ENCODE data around the gene APBA1. TPM values are rescaled to one million over a fixed set of nuclear protein-coding genes. Genes with fewer than 3 reads are reported as not detected.
A peak's percentile ranks its signal among the peaks of the same experiment; 100 is the strongest.

The APBA1 gene
- total and polyA plus RNA-seq, 2 of the 4 experiments (the other 2 are of a cell fraction), result 3.8 to 5.1 TPM

- H2BK120ac ChIP-seq (ENCODE audit: low read depth, low read length), result no peak overlapping the region
- no peak overlapping the region for H4K8ac ChIP-seq (ENCODE audit: low read depth in 2 of 2, low read length in 2 of 2)
- no peak overlapping the region for H3K56ac ChIP-seq (ENCODE audit: extremely low read depth, insufficient read depth, low read length)
- no TSS peak for BruUV-seq (replicated peaks)
- H3K9me1 ChIP-seq (ENCODE audit: insufficient read depth, low read length), result 0 out of 2 replicates have a peak, but pooled peaks cover 3% of the 10 kb centered on the region
- no CpG with 5 or more reads among the region's 1 CpG for WGBS, 2 experiments (ENCODE audit: extremely low coverage in 2 of 2, insufficient read length in 1 of 2)
- no peak overlapping the region for H3K27ac ChIP-seq (ENCODE audit: insufficient read depth, low read length)
- no peak overlapping the region for H3K18ac ChIP-seq (ENCODE audit: low read depth, low read length)
- no peaks in the 10 kb centered on the region for H4K20me1 ChIP-seq (ENCODE audit: insufficient read depth, low read length)
- TF ChIP-seq, protein P1, sequence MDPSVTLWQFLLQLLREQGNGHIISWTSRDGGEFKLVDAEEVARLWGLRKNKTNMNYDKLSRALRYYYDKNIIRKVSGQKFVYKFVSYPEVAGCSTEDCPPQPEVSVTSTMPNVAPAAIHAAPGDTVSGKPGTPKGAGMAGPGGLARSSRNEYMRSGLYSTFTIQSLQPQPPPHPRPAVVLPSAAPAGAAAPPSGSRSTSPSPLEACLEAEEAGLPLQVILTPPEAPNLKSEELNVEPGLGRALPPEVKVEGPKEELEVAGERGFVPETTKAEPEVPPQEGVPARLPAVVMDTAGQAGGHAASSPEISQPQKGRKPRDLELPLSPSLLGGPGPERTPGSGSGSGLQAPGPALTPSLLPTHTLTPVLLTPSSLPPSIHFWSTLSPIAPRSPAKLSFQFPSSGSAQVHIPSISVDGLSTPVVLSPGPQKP (IDR thresholded peaks at IDR 0.05; ENCODE audit: borderline replicate concordance, low read depth, low read length), result no peak
- TF ChIP-seq, protein P2, sequence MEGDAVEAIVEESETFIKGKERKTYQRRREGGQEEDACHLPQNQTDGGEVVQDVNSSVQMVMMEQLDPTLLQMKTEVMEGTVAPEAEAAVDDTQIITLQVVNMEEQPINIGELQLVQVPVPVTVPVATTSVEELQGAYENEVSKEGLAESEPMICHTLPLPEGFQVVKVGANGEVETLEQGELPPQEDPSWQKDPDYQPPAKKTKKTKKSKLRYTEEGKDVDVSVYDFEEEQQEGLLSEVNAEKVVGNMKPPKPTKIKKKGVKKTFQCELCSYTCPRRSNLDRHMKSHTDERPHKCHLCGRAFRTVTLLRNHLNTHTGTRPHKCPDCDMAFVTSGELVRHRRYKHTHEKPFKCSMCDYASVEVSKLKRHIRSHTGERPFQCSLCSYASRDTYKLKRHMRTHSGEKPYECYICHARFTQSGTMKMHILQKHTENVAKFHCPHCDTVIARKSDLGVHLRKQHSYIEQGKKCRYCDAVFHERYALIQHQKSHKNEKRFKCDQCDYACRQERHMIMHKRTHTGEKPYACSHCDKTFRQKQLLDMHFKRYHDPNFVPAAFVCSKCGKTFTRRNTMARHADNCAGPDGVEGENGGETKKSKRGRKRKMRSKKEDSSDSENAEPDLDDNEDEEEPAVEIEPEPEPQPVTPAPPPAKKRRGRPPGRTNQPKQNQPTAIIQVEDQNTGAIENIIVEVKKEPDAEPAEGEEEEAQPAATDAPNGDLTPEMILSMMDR (conservative IDR thresholded peaks at IDR 0.05; ENCODE audit: low read depth, low read length), result no peak
- TF ChIP-seq MXI1 (IDR thresholded peaks at IDR 0.05; ENCODE audit: borderline replicate concordance, low read depth, low read length) (no peak), CEBPB (IDR thresholded peaks at IDR 0.05; ENCODE audit: low read depth, low read length) (no peak), RFX5 (IDR thresholded peaks at IDR 0.05; ENCODE audit: low read depth, low read length) (no peak)
- H2BK15ac ChIP-seq (ENCODE audit: low read depth, low read length), result no peak overlapping the region
- H3K4me1 ChIP-seq (ENCODE audit: control insufficient read depth, insufficient read depth, low read length), result no peaks in the 10 kb centered on the region; the same call in 1 of the 2 replicates
- ATAC-seq (ENCODE audit: low read depth) (no peak), DNase-seq (peak; percentile 53)
- no peak overlapping the region for H2AFZ ChIP-seq (replicated peaks; ENCODE audit: low read length, poor library complexity)
- no peak overlapping the region for H3K4me2 ChIP-seq (ENCODE audit: low read depth, low read length)
- no peak overlapping the region for H4K5ac ChIP-seq (ENCODE audit: low read depth, low read length)
- no peak overlapping the region for H2BK5ac ChIP-seq (ENCODE audit: low read depth, low read length, poor library complexity, severe bottlenecking)
- H3K23ac ChIP-seq (ENCODE audit: low read depth, low read length), result no peak overlapping the region
- CTCF ChIA-PET, result interaction anchor here (0.8 kb wide), 1 partner anchor 12 kb away, joined by 3 read pairs; no protein-coding TSS in a partner anchor
- no peak overlapping the region for H2BK20ac ChIP-seq (ENCODE audit: low read depth, low read length)
- no peak overlapping the region for H3K9ac ChIP-seq (ENCODE audit: low read depth, low read length)
- H3K79me1 ChIP-seq (ENCODE audit: low read depth in 1 of 2, low read length in 2 of 2), result no peaks in the 10 kb centered on the region
- H3K4ac ChIP-seq (ENCODE audit: low read depth, low read length), result no peak overlapping the region
- intact Hi-C loops (cut with micrococcal nuclease), result no loop called here
- no peaks in the 10 kb centered on the region for H3K9me3 ChIP-seq (ENCODE audit: control insufficient read depth, insufficient read depth, low read length)
- no peak overlapping the region for H2AK9ac ChIP-seq (replicated peaks; ENCODE audit: low read depth, low read length, poor library complexity)
- no peak overlapping the region for H3K4me3 ChIP-seq (ENCODE audit: insufficient read depth, low read depth, low read length)
- POLR2A ChIA-PET (ENCODE audit: unreplicated experiment), result no interaction called here
- H3K27me3 ChIP-seq (ENCODE audit: control insufficient read depth, insufficient read depth, low read length), result no peaks in the 10 kb centered on the region
- no peak overlapping the region for H4K91ac ChIP-seq (ENCODE audit: insufficient read depth, low read depth, low read length)
- no peaks in the 10 kb centered on the region for H3K36me3 ChIP-seq (ENCODE audit: control insufficient read depth, insufficient read depth, low read length)
- in situ Hi-C loops (cut with MboI; ENCODE audit: low sequenced_read_pairs), result no loop called here
- dilution Hi-C loops (cut with HindIII; ENCODE audit: low sequenced_read_pairs, unreplicated experiment), result no loop called here
- H3K14ac ChIP-seq (replicated peaks; ENCODE audit: low read depth, low read length), result no peak overlapping the region
- H2AK5ac ChIP-seq (ENCODE audit: low read depth, low read length), result no peak overlapping the region
Observed at GRCh38 chr9:69433392-69433791, 238.8 kb downstream of the APBA1 start.

Measured in IMR-90 (cell line).